ENCODE measurements around the gene RPP30.

Gene RPP30

DNA sequence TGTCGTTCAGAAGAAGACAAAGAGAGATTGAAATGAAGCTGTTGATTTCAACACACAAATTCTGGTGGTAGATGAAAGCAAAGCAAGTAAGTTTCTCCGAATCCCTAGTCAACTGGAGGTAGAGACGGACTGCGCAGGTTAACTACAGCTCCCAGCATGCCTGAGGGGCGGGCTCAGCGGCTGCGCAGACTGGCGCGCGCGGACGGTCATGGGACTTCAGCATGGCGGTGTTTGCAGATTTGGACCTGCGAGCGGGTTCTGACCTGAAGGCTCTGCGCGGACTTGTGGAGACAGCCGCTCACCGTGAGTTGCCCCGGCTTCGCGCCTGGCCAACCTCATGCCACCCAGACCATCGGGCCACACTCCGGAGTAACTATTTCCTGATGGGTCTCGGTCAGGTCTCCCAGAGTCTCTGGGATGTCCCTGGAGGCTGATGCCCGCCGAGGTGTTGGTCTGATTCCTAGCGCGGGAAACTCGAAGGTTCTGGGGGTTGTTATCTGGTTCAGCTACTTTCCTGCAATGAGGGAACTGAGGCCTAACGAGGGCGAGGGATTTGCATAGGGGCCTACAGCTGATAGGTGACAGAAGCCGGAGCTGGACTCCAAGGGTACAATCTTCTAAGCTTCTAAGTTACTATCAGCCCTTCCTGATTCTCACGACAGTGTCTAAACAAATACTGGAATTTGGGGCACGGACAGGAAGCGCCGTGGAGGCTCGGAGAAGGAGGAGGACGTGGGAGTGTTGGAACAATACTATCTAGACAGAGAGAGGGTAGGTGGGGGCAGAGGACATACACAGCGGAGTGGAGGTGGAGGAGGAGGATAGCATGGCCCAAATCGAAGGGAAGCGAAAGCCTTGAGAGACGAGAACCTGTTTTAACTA is at the start of gene RPP30:
TSS of gene RPP30 (plus strand) at position 209 of the 882 bp plus-strand sequence. CDS start at position 222, 13 bp downstream.
- TF ChIP-seq, protein P1, sequence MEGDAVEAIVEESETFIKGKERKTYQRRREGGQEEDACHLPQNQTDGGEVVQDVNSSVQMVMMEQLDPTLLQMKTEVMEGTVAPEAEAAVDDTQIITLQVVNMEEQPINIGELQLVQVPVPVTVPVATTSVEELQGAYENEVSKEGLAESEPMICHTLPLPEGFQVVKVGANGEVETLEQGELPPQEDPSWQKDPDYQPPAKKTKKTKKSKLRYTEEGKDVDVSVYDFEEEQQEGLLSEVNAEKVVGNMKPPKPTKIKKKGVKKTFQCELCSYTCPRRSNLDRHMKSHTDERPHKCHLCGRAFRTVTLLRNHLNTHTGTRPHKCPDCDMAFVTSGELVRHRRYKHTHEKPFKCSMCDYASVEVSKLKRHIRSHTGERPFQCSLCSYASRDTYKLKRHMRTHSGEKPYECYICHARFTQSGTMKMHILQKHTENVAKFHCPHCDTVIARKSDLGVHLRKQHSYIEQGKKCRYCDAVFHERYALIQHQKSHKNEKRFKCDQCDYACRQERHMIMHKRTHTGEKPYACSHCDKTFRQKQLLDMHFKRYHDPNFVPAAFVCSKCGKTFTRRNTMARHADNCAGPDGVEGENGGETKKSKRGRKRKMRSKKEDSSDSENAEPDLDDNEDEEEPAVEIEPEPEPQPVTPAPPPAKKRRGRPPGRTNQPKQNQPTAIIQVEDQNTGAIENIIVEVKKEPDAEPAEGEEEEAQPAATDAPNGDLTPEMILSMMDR (IDR thresholded peaks at IDR 0.05; ENCODE audit: extremely low read depth, missing control alignments) = no peak
- peak; percentile 86 for DNase-seq (ENCODE audit: low spot score)

GRCh38 chr10:90822508-90822907 is 49.3 kb upstream of the RPP30 start:
- no peak for DNase-seq (ENCODE audit: low spot score)
- TF ChIP-seq, protein P1 (IDR thresholded peaks at IDR 0.05; ENCODE audit: extremely low read depth, missing control alignments) = no peak

GRCh38 chr10:90832111-90832510 is 39.7 kb upstream of the RPP30 start:
- DNase-seq (ENCODE audit: low spot score) = no peak
- TF ChIP-seq, protein P1 (IDR thresholded peaks at IDR 0.05; ENCODE audit: extremely low read depth, missing control alignments) = no peak

DNA sequence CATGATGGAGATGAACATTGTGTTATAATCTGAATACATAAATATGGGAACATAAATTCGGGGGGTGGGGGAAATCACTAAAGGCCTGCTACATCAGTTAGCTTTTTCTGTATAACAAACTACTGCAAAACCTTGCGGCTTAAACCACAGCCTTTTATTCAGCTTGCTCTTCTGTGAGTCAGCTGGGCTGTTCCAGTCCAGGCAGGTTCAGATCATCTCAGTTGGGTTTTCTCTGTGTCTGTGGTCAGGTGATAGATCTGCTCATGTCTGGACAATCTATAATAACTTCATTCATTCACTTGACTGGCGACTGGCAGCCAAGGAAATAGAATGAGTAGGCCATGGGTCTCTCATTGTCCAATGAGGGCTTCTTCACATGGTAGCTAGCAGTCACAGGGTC is 37.4 kb upstream of the RPP30 start:
- TF ChIP-seq, protein P1 (IDR thresholded peaks at IDR 0.05; ENCODE audit: extremely low read depth, missing control alignments) = no peak
- DNase-seq (ENCODE audit: low spot score) = no peak

DNA sequence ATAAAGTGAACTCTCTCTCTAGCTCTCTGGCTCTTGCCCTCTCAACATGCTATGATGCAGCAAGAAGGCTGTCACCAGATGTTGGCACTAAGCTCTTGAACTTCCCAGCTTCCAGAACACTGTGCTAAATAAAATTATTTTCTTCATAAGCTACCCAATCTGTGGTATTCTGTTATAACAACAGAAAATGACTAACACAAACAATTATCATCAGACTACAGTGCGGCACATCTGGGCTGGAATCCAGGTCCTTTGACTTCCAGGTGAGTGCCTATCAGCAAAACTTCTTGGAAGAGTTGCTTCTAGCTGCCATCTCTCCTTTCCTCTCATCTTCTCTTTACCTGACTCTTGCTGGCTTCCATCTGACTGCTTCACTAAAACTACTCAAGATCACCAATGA is 34.3 kb upstream of the RPP30 start:
- TF ChIP-seq, protein P1 (IDR thresholded peaks at IDR 0.05; ENCODE audit: extremely low read depth, missing control alignments) = no peak
- no peak for DNase-seq (ENCODE audit: low spot score)

GRCh38 chr10:90842725-90843124 is 29.0 kb upstream of the RPP30 start:
- no peak for DNase-seq (ENCODE audit: low spot score)
- TF ChIP-seq, protein P1 (IDR thresholded peaks at IDR 0.05; ENCODE audit: extremely low read depth, missing control alignments) = no peak

DNA sequence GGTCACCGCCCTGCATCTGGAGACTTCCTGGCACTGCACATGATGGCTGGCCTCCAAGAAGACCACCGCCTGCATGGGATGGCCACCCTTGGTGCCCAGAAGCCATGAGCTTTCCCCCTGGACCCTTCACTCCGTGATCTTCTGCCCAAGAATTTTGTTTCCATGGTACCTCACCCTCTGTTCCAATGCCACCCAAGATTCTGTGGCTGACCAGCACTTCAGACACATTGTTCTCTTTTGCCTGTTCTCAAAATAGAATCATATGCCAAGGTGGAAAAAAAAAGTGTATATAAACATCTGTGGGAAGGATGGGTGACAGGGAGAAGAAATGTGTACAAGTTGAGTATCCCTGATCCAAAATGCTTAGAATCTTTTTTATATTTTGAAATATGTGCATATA is 26.0 kb upstream of the RPP30 start:
- TF ChIP-seq, protein P1 (IDR thresholded peaks at IDR 0.05; ENCODE audit: extremely low read depth, missing control alignments) = no peak
- DNase-seq (ENCODE audit: low spot score) = no peak

Data from GM20000 (cell line).